Fibroblast of the aortic adventitia (primary cell): ENCODE results near the gene TBC1D30. TPM values are rescaled to one million over a fixed set of nuclear protein-coding genes. Genes with fewer than 3 reads are reported as not detected.

ENCODE experiments used
- DNase-seq: peaks from one replicate; pipeline ENCODE4 v3.0.0-alpha.2; 2010; ENCODE audit warnings: low read depth
- H3K4me3 ChIP-seq: 2 replicates; pipeline ENCODE4 v1.5.1; 2011; ENCODE audit warnings: low read depth, mild to moderate bottlenecking, control low read depth, low read length, moderate library complexity
- CTCF ChIP-seq: IDR thresholded peaks from 2 replicates; pipeline ENCODE4 v1.5.1; 2011; ENCODE audit warnings: mild to moderate bottlenecking, low read length, control low read depth, inconsistent platforms; ENCODE audit not compliant: insufficient read depth
- total RNA-seq: library from RNA; depleted of rRNA; stranded (reverse); fragments of >200 nt; gene quantifications from 2 replicates; pipeline ENCODE4 v1.2.3, GENCODE V29; 2012; ENCODE audit warnings: low replicate concordance

The TBC1D30 gene
- total RNA-seq, 1 donor, result 0.18 TPM

GRCh38 chr12:64782191-64782876, 42.1 kb upstream of the TBC1D30 start:
- H3K4me3 ChIP-seq, result no peak overlapping the region
- TF ChIP-seq CTCF, result no peak
- no peak for DNase-seq

GRCh38 chr12:64785838-64786237, 38.6 kb upstream of the TBC1D30 start:
- no peak overlapping the region for H3K4me3 ChIP-seq
- TF ChIP-seq CTCF, result no peak
- DNase-seq, result no peak

- DNase-seq, result no peak
- TF ChIP-seq CTCF, result no peak
- H3K4me3 ChIP-seq, result no peak overlapping the region
Observed at GRCh38 chr12:64790166-64790565, 34.3 kb upstream of the TBC1D30 start.

GRCh38 chr12:64791036-64791435, 33.4 kb upstream of the TBC1D30 start:
- DNase-seq, result no peak
- H3K4me3 ChIP-seq, result no peak overlapping the region
- TF ChIP-seq CTCF, result no peak

- no peak for TF ChIP-seq CTCF
- no peak overlapping the region for H3K4me3 ChIP-seq
- no peak for DNase-seq
Observed at GRCh38 chr12:64792128-64792527, 32.3 kb upstream of the TBC1D30 start.

- H3K4me3 ChIP-seq, result no peak overlapping the region
- no peak for TF ChIP-seq CTCF
- DNase-seq, result no peak
Observed at GRCh38 chr12:64793610-64794009, 30.8 kb upstream of the TBC1D30 start.

DNA sequence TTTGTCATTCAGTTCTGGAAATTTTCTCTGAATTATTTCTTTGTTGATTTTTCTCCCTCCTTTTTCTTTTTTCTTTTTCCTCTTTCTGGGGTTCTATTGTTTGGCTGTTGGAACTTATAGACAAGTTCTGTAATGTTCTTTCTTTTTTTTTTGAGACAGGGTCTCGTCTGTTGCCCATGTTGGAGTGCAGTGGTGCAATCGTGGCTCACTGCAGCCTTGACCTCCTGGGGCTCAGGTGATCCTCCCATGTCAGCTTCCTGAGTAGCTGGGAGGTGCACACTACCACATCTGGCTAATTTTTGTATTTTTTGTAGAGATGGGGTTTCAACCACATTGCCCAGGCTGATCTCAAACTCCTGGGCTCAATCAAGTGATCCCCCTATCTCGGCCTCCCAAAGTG, 30.1 kb upstream of the TBC1D30 start:
- TF ChIP-seq CTCF, result no peak
- no peak for DNase-seq
- H3K4me3 ChIP-seq, result no peak overlapping the region
